DLD1 (cell line): ENCODE data around the gene MBD4.
"Not testable (repeated sequence)": the region's sequence is repeated elsewhere in the genome, so short reads cannot be mapped to it uniquely, and the experiment has no call there.

Experiments
- in situ Hi-C: cut with HindIII; loops from 2 replicates; pipeline ENCODE4 v1.10.0; 2017; ENCODE audit warnings: low sequenced_read_pairs

MBD4 gene

DNA sequence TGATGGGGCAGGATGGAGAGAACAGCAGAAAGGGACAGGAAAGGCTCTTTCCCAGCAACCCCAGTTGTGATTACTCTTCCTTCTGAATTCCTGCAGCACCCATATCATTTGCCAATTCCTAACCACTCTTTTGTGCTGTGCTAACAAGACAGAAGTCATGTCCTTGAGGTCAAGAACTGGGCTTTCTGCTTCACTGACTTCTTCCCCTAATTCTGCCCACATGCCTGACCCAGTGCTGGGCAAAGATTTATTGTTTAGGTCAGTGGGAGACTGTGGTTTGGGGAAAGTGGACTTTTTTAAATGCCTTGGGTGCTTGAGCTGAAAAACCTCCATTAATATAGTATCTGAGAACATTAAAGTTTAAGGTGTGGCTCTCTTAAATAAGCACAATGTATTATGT, 7.1 kb downstream of the MBD4 start:
- in situ Hi-C loops = no loop called here

GRCh38 chr3:129432036-129432435, 7.7 kb downstream of the MBD4 start:
- in situ Hi-C loops = no loop called here

GRCh38 chr3:129429602-129430001, 10.1 kb downstream of the MBD4 start:
- in situ Hi-C loops = no loop called here

DNA sequence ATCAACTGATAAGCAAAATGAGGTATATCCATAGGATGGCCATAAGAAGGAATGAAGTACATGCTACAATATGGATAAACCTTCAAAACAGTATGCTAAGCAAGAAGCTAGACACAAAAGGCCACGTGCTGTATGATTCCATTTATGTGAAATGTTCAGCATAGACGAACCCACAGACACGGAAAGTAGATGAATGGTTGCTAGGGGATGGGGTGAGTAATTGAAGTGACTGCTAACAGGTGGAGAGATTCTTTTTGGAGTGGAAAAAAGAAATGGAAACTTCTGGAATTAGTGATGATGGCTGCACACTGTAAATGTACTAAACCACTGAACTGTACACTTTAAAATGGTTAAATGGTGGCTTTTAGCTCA, 10.7 kb downstream of the MBD4 start:
- in situ Hi-C loops = no loop called here

GRCh38 chr3:129428376-129429079, 11.2 kb downstream of the MBD4 start, which contains the start of gene EFCAB12:
EFCAB12 (minus strand) TSS chr3:129428636; CDS start chr3:129428488, 148 bp downstream.
- in situ Hi-C loops = no loop called here

DNA sequence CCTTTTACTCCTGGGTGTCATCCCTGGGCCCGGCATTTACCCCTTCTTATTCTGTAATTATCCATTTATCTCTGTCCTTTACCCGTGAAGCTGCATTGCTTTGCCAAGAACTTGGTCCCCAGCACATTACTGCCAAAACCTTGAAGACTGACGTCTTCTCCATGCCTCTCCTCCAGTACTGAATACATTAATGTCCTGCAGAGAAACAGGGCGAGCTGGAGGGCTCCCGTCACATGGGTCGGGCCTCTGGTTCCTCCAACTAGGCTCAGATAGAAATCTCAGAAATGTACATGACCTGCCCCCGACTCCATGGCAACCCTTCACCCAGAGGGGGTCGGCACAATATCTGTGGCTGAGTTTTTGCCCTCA, 11.8 kb downstream of the MBD4 start:
- in situ Hi-C loops = no loop called here

GRCh38 chr3:129425619-129426018, 14.1 kb downstream of the MBD4 start:
- in situ Hi-C loops = no loop called here

- in situ Hi-C loops = no loop called here
Observed at GRCh38 chr3:129425213-129425612, 14.5 kb downstream of the MBD4 start.

DNA sequence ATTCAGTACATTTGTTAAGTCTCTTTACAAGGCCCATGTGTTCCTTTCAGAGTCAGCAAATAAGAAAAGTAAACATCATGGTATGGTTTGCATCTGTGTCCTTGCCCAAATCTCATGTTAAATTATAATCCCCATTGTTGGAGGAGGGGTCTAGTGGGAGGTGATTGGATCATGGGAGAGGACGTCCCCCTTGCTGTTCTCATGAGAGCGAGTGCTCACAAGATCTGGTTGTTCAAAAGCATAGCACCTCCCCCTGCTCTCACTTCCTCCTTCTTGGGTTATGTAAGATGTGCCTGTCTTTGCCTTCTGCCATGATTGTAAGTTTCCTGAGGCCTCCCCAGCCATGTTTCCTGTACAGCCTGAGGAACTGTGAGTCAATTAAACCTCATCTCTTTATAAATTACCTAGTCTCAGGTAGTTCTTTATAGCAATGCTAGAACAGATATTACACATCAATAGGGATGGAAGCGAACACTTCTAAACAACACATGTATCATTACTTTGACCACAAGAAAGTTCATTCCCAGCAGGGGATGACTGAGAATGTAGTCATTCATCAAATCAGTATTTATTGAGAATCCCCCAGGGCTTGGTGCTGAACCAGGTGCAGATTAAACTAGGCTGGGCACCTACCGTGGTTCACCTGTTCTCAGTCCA, 15.4 kb downstream of the MBD4 start:
- in situ Hi-C loops = no loop called here

DNA sequence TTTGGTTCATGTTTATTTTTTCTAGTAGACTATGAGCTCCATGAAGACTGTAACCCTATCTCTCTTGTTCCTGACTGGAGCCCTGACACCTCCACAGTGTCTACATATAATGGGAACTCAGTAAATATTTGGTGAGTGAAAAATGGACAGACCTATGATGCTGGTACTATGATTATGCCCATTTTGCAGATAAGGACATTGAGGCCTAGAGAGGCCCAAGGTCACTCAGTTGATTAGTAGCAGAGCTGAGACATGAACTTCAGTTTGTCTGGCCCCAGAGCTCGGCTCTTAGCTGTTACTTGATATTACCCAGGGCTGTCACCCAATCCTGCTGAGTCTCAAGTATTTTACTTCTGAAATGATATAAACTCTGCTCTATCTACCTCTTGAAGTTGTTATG, 16.9 kb downstream of the MBD4 start:
- in situ Hi-C loops = no loop called here

GRCh38 chr3:129421988-129422745, 17.6 kb downstream of the MBD4 start:
- in situ Hi-C loops = no loop called here

DNA sequence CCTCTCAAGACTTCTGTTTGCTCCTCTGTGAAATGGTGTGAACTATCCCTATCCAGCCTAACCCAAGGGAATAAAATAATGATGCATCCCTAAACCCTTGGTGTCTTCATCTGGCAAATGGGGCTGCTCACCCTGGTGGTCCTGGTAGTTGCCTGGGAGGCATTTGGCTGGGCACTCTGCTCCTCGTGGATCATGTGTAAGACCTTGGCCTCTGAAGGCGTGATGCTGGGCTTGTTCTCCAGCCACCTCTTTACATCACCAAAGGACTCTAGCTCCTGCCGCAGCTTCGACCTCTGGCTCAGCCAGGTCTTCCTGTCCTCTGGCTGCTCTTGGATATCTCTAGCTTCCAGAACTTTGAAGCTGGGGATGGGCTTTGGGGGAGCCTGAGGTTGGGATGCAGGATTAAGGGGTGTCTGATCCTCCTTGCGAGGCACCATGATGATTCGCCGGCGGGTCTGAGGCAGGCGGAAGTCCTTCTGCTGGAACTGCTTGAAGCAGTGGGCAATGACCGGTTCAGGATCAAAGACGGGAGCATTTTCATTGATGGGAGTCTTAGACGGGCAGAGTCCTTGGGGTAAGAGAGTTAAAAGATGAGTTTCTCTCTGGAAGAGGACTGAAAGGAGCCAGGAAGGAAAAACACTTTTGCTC, 18.4 kb downstream of the MBD4 start:
- in situ Hi-C loops = no loop called here

DNA sequence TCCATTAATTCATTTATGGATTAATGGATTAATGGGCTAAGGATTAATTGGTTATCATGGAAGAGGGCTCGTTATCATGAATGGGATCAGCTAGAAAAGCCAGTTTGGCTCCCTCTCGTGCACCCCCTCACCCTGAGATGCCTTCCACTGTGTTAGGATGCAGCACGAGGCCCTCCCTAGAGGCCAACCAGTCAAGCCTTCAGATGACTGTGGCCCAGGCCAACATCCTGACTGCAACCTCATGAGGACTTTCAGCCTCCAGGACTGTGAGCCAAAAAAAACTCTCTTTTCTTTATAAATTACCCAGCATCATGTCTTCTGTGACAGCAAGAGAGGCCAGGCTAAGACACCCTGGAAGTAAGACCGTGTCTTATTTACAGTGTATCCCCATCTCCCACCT, 20.3 kb downstream of the MBD4 start:
- in situ Hi-C loops = no loop called here

DNA sequence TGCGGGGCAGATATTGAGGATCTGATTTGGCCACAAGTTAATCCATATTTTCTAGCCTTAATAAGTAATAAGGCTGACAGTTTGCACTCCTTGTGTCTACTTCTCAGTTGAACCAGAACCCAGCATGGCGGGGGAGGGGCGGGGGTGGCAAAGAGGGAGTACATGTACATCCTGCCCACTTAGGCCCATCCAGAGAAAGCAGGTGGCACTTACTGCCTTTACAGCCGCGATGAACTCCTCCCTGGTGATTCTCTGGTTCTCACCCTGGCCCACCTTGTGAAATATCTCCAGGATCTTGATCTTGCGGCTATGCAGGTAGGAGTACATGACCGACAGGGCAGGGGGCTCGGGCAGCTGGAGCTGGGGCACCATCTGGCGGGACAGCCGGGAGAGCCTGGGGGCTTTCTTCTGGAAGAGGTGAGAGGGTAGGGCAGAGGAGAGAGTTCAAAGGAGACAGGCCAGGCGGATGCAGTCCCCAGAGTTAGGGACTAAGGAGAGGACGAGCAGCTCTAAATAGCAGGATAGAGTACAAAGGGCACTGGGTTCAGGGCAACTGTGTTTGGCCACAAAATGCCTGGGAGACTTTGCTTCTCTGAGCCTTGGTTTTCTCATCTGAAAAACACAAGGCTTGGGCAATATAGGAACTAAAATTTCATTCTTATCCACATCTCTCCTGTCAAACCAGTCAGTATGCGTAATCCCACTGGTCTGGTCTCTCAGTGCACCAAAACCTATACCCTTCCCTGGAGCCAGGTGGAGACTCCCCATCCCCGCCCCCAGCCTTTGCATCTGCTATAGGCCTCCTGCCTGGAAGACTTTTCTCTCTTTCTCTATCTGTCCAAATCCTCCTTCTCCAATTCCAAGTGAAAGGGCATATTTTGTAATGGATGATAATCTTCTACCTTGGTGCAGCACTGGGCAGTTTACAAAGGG, 21.4 kb downstream of the MBD4 start:
- in situ Hi-C loops = no loop called here

DNA sequence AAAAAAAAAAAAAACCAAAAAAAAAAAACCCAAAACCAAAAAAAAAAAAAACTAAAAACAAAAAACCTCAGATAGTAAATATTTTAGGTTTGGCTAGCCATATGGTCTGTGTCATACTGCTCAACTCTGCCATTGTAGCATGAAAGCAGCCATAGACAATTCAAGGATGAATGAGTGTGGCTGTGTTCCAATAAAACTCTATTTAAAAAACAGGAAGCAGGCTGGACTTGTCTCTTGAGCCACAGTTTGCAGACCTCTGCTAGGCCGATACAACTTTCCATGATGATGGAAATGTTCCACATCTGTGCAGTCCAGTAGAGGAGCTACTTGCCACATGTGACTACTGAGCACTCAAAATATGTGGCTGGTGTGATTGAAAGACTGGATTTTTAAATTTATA, 22.4 kb downstream of the MBD4 start:
- in situ Hi-C loops = no loop called here

GRCh38 chr3:129416415-129416814, 23.3 kb downstream of the MBD4 start:
- in situ Hi-C loops = no loop called here

DNA sequence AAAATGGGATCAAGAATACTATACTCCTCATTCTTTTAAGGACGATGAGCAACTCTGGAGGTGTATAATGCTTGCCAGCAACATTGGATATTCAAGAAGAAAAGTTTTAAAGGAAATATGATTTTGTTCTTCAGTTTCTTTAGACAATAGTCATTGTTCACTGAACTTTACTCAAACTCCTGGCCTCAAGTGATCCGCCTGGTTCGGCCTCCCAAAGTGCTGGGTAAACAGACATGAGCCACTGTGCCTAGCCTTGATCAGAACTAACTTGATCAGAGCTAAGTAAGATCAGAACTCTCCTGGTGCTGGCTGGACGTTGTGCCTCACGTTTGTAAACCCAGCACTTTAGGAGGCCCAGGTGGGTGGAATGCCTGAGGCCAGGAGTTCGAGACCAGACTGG, 23.9 kb downstream of the MBD4 start:
- in situ Hi-C loops = no loop called here

- in situ Hi-C loops = no loop called here
Observed at GRCh38 chr3:129415378-129415777, 24.4 kb downstream of the MBD4 start.

DNA sequence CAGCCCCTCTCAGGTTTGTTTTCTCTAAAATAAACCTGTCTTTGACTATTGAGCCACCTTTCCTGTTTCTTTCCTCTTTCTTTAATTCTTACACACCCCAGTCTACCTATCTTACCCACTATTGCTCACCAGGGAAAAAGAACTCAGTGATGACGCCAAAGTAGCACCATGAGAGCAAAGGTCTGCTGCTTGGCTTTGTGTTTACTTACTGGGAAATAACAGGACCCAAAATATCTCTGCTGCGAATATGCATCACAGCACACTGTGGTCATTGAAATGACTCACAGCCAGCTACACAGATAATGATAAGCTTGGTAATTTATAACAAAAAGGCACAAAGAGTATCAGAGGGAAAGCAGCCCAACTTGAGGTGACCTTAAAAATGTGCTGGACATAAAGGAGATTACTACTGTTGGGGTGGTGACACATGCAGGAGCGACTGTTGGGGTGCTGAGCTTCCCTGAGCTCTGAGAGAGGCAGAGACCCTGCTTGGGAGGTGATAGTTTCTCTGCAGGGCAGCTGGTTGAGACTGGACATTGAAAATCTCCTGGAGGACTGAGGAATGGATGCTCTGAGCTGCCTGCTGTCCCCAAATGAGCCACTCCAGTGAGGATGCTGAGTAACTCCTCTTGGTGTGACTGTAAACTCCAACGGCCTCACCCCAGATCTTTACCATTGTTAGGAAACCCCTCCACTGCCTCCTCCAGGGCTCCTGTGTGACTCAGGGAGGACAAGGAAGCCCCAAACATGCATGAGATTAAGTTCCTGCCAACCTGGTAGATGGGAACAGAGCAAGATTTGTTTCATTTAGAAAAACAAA, 25.9 kb downstream of the MBD4 start:
- in situ Hi-C loops = no loop called here

- in situ Hi-C loops = not testable (repeated sequence)
Observed at GRCh38 chr3:129413238-129413637, 26.5 kb downstream of the MBD4 start.
